BLaER1 (cell line): ENCODE measurements around the gene PCYT1A.

Source experiments
- H3K27ac ChIP-seq: shearing (Covaris generic); formaldehyde crosslinking; 2 replicates; pipeline ENCODE4 v1.8.1; 2022
- H3K27me3 ChIP-seq: shearing (Covaris generic); formaldehyde crosslinking; 2 replicates; pipeline ENCODE4 v1.8.1; 2022
- H3K36me3 ChIP-seq: shearing (Covaris generic); formaldehyde crosslinking; 2 replicates; pipeline ENCODE4 v1.8.1; 2022
- H3K4me1 ChIP-seq: shearing (Covaris generic); formaldehyde crosslinking; 2 replicates; pipeline ENCODE4 v1.8.1; 2022
- H3K4me2 ChIP-seq: shearing (Covaris generic); formaldehyde crosslinking; 2 replicates; pipeline ENCODE4 v1.8.1; 2022
- H3K4me3 ChIP-seq: shearing (Covaris generic); formaldehyde crosslinking; 2 replicates; pipeline ENCODE4 v1.8.1; 2022
- H3K9ac ChIP-seq: shearing (Covaris generic); formaldehyde crosslinking; 2 replicates; pipeline ENCODE4 v1.8.1; 2022
- H3K9me3 ChIP-seq: shearing (Covaris generic); formaldehyde crosslinking; 2 replicates; pipeline ENCODE4 v1.8.1; 2022
- H4K20me1 ChIP-seq: shearing (Covaris generic); formaldehyde crosslinking; 2 replicates; pipeline ENCODE4 v1.8.1; 2022
- Cebpa-rat ChIP-seq: shearing (Covaris generic); IDR thresholded peaks from 2 replicates; pipeline ENCODE4 v1.8.1; 2022

The PCYT1A gene

GRCh38 chr3:196241704-196242103, 45.8 kb downstream of the PCYT1A start:
- H3K9me3 ChIP-seq, result peaks cover 25% of the 10 kb centered on the region
- no peaks in the 10 kb centered on the region for H3K27me3 ChIP-seq
- H3K27ac ChIP-seq, result no peak overlapping the region
- H4K20me1 ChIP-seq, result peaks cover 12% of the 10 kb centered on the region
- H3K4me1 ChIP-seq, result peaks cover 16% of the 10 kb centered on the region
- TF ChIP-seq Cebpa-rat, result no peak
- peaks cover 82% of the 10 kb centered on the region for H3K36me3 ChIP-seq
- H3K4me3 ChIP-seq, result no peak overlapping the region
- no peak overlapping the region for H3K9ac ChIP-seq
- H3K4me2 ChIP-seq, result no peak overlapping the region

GRCh38 chr3:196240424-196240823, 47.1 kb downstream of the PCYT1A start:
- H3K36me3 ChIP-seq, result peaks cover 70% of the 10 kb centered on the region

DNA sequence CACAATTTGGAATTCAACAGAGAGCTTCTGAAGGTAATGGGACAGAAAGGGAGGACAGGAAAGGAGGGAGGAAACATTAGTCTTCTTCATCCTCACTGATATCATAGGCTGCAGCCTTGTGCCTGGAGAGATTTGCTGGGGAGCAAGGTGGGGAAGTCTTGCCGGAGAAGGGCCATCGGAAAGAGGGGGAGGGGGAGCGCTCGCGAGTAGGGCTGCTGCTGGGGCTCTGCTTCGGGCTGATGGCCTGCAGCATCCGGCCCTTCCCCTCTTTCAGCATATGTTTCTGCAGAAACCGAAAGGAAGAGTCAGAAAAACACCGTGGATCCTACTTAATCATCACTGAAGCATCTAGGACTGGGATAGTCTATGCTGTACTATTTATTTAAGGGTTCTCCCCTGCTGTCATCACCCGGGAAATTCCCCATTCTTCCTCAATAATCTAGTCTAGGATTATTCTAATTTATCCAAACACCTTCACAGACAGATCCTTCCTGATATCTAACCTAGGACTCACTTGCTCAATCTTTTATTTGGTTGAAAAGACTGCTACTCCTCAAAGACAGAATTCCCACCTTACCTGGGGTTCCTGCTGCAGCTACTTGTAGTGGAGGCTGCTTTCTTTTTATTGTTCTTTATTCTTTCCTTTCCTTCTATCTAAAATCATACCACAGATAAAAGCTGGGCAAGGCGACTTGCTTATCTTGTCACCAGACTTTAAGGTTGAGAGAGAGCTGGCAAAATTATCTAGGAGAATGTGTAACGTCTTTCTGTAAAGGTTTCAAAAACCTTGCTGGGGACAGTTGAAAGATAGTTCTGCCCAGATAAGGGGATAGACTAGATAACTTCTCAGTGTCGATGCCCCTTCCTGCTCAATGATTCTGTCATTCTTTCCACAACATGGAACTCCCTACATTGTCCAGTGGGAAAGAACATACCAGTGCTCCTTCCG, 48.6 kb downstream of the PCYT1A start:
- no peak overlapping the region for H3K27ac ChIP-seq
- TF ChIP-seq Cebpa-rat, result no peak
- H3K36me3 ChIP-seq, result peaks cover 55% of the 10 kb centered on the region
- no peaks in the 10 kb centered on the region for H3K9me3 ChIP-seq
- H3K4me3 ChIP-seq, result no peak overlapping the region
- peaks cover 27% of the 10 kb centered on the region for H3K4me1 ChIP-seq
- no peak overlapping the region for H3K9ac ChIP-seq
- peaks cover 14% of the 10 kb centered on the region for H4K20me1 ChIP-seq
- no peak overlapping the region for H3K4me2 ChIP-seq
- no peaks in the 10 kb centered on the region for H3K27me3 ChIP-seq

More at GRCh38 chr3:196240424-196240823, 47.1 kb downstream of the PCYT1A start:
- no peak overlapping the region for H3K9ac ChIP-seq
- H3K9me3 ChIP-seq, result peaks cover 15% of the 10 kb centered on the region
- H3K4me3 ChIP-seq, result no peak overlapping the region
- no peak for TF ChIP-seq Cebpa-rat
- H3K27ac ChIP-seq, result no peak overlapping the region
- peaks cover 27% of the 10 kb centered on the region for H3K4me1 ChIP-seq
- no peak overlapping the region for H3K4me2 ChIP-seq
- no peaks in the 10 kb centered on the region for H3K27me3 ChIP-seq
- peaks cover 14% of the 10 kb centered on the region for H4K20me1 ChIP-seq

- H3K4me1 ChIP-seq, result peaks cover 36% of the 10 kb centered on the region
- no peak overlapping the region for H3K4me3 ChIP-seq
- no peak overlapping the region for H3K27ac ChIP-seq
- H3K9ac ChIP-seq, result no peak overlapping the region
- no peaks in the 10 kb centered on the region for H3K9me3 ChIP-seq
- peaks cover 48% of the 10 kb centered on the region for H3K36me3 ChIP-seq
- H3K4me2 ChIP-seq, result peak overlapping the region; percentile 68
- H4K20me1 ChIP-seq, result peaks cover 14% of the 10 kb centered on the region
- no peak for TF ChIP-seq Cebpa-rat
- no peaks in the 10 kb centered on the region for H3K27me3 ChIP-seq
Observed at GRCh38 chr3:196237203-196237602, 50.3 kb downstream of the PCYT1A start.

DNA sequence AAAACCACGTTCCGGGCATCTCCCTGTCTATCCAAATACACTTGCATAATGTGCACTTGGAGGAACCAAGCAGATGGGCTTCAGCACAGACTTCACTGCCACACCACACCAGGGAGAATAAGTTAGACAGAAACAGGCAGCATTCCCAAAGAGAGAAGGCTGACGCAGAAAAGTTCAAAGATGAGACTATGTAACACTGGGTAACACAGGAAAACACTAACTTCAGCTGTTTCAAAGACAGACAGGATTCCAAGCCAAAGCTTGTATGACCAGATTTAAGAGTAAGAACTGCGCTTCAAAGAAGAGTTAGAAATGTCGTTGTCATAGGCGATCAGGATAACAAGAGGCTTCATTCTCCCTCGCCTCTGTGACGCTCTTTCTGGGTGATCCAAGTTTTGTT, 51.3 kb downstream of the PCYT1A start:
- no peak overlapping the region for H3K27ac ChIP-seq
- peaks cover 39% of the 10 kb centered on the region for H3K36me3 ChIP-seq
- no peak overlapping the region for H3K4me3 ChIP-seq
- no peak for TF ChIP-seq Cebpa-rat
- H3K4me1 ChIP-seq, result peaks cover 39% of the 10 kb centered on the region
- H3K9ac ChIP-seq, result no peak overlapping the region
- H3K9me3 ChIP-seq, result no peaks in the 10 kb centered on the region
- no peaks in the 10 kb centered on the region for H3K27me3 ChIP-seq
- peak overlapping the region; percentile 68 for H3K4me2 ChIP-seq
- peaks cover 14% of the 10 kb centered on the region for H4K20me1 ChIP-seq

GRCh38 chr3:196235452-196236122, 51.9 kb downstream of the PCYT1A start:
- Histone ChIP-seq H3K4me1 (peaks cover 39% of the 10 kb centered on the region), H3K9ac (no peak overlapping the region), H3K4me3 (no peak overlapping the region), H3K36me3 (peaks cover 33% of the 10 kb centered on the region), H3K4me2 (peak overlapping the region; percentile 68; the same call in 1 of the 2 replicates), H3K27ac (no peak overlapping the region), H3K27me3 (no peaks in the 10 kb centered on the region), H3K9me3 (no peaks in the 10 kb centered on the region), H4K20me1 (peaks cover 14% of the 10 kb centered on the region)
- TF ChIP-seq Cebpa-rat, result no peak

DNA sequence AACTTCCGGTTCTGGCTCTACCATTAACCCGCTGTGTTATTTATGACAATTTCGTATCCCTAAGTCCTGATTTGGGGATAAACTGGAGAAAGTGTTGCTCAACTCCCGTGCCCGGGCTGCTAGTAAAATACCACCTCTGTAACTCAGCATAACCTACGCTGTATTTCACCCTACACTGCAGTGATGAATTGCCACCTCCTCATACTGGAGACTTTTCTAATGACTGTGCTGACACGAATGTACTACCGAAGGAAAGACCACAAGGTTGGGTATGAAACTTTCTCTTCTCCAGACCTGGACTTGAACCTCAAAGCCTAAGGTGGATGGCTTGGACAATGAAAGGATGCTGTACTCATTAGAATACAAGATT, 54.7 kb downstream of the PCYT1A start:
- Histone ChIP-seq H4K20me1 (peaks cover 11% of the 10 kb centered on the region), H3K36me3 (peaks cover 7% of the 10 kb centered on the region), H3K9ac (no peak overlapping the region), H3K27ac (no peak overlapping the region), H3K4me3 (no peak overlapping the region), H3K4me2 (peak overlapping the region; percentile 62), H3K9me3 (no peaks in the 10 kb centered on the region), H3K4me1 (peaks cover 34% of the 10 kb centered on the region), H3K27me3 (no peaks in the 10 kb centered on the region)
- no peak for TF ChIP-seq Cebpa-rat

DNA sequence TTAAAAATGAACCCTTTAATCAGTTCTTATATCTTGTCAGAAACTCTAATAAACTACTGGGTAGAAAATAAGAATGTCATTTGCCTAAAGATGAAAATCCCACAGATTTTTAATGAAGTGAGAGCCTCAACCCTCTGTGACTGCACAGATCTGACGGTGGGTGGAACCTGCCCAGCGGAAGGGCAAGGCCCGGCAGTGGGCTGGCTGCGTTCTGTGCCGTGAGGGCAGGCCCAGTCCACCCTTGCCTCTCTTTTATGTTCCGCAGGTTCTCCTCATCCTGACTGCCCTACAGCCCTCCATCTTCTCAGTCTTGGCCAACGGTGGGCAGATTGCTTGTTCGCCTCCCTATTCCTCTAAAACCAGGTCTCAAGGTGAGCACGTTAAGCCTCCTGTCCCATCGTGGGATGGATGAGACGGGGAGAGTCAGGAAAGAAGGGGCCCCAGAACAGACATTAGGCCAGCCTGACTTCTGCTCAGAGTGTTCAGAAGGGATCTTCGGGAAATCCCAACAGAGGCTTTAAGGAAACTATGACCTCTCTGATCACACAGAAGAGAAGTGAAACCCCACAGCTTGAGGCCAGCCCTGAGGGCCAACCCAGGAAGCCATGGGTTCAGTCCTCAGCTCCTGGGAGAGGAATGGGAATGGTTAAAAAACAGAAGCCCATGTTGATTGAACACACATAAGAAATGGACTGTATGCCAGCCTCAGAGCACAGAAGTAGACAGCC, 55.2 kb downstream of the PCYT1A start:
- Histone ChIP-seq H3K9me3 (no peaks in the 10 kb centered on the region), H3K9ac (no peak overlapping the region), H3K27ac (no peak overlapping the region), H4K20me1 (peaks cover 5% of the 10 kb centered on the region; the same call in 1 of the 2 replicates), H3K4me2 (peak overlapping the region; percentile 62), H3K4me3 (no peak overlapping the region), H3K27me3 (no peaks in the 10 kb centered on the region), H3K36me3 (peaks cover 6% of the 10 kb centered on the region; the same call in 1 of the 2 replicates), H3K4me1 (peaks cover 28% of the 10 kb centered on the region)
- TF ChIP-seq Cebpa-rat, result no peak

- no peak overlapping the region for H3K4me2 ChIP-seq
- H3K9me3 ChIP-seq, result no peaks in the 10 kb centered on the region
- no peak overlapping the region for H3K9ac ChIP-seq
- no peaks in the 10 kb centered on the region for H4K20me1 ChIP-seq
- no peaks in the 10 kb centered on the region for H3K36me3 ChIP-seq
- TF ChIP-seq Cebpa-rat, result no peak
- peaks cover 15% of the 10 kb centered on the region for H3K4me1 ChIP-seq
- no peak overlapping the region for H3K4me3 ChIP-seq
- H3K27me3 ChIP-seq, result no peaks in the 10 kb centered on the region
- H3K27ac ChIP-seq, result no peak overlapping the region
Observed at GRCh38 chr3:196227629-196228493, 59.7 kb downstream of the PCYT1A start.
